ENCODE data around the gene DPH2.

- TF ChIP-seq POLR2A (IDR thresholded peaks at IDR 0.05), result no peak
- no peak for TF ChIP-seq CTCF (IDR thresholded peaks at IDR 0.05)
- TF ChIP-seq EP300 (IDR thresholded peaks at IDR 0.05), result no peak
- no peak for TF ChIP-seq POLR2AphosphoS5 (IDR thresholded peaks at IDR 0.05)
Observed at GRCh38 chr1:44015206-44015605, 45.4 kb downstream of the DPH2 start.
